ENCODE measurements around the gene UBE2G1.
A peak's percentile ranks its signal among the peaks of the same experiment; 100 is the strongest.
"Not testable (repeated sequence)": the region's sequence is repeated elsewhere in the genome, so short reads cannot be mapped to it uniquely, and the experiment has no call there.

The UBE2G1 gene

GRCh38 chr17:4272213-4272971 is 94.1 kb downstream of the UBE2G1 start:
- Histone ChIP-seq H3K36me3 (ENCODE audit: control insufficient read depth, insufficient read depth, low read length) (peaks cover 6% of the 10 kb centered on the region), H3K4me3 (ENCODE audit: low read depth, low read length) (no peak overlapping the region), H3K27me3 (ENCODE audit: control insufficient read depth, insufficient read depth, low read length) (no peaks in the 10 kb centered on the region), H3K9me3 (ENCODE audit: control insufficient read depth, insufficient read depth, low read length) (no peaks in the 10 kb centered on the region), H3K9ac (ENCODE audit: low read depth, low read length) (no peak overlapping the region), H3K4me1 (ENCODE audit: control insufficient read depth, insufficient read depth, low read length) (peaks cover 3% of the 10 kb centered on the region)

- Histone ChIP-seq H3K9ac (ENCODE audit: low read depth, low read length) (no peak overlapping the region), H3K4me3 (ENCODE audit: low read depth, low read length) (no peak overlapping the region), H3K4me1 (ENCODE audit: control insufficient read depth, insufficient read depth, low read length) (no peaks in the 10 kb centered on the region), H3K36me3 (ENCODE audit: control insufficient read depth, insufficient read depth, low read length) (peaks cover 6% of the 10 kb centered on the region), H3K27me3 (ENCODE audit: control insufficient read depth, insufficient read depth, low read length) (no peaks in the 10 kb centered on the region), H3K9me3 (ENCODE audit: control insufficient read depth, insufficient read depth, low read length) (no peaks in the 10 kb centered on the region)
These were observed 95.7 kb downstream of the UBE2G1 start for GRCh38 chr17:4270736-4271135.

GRCh38 chr17:4269915-4270314 is 96.6 kb downstream of the UBE2G1 start:
- no peak overlapping the region for H3K4me3 ChIP-seq (ENCODE audit: low read depth, low read length)
- no peak overlapping the region for H3K9ac ChIP-seq (ENCODE audit: low read depth, low read length)
- H3K27me3 ChIP-seq (ENCODE audit: control insufficient read depth, insufficient read depth, low read length) = no peaks in the 10 kb centered on the region
- no peaks in the 10 kb centered on the region for H3K9me3 ChIP-seq (ENCODE audit: control insufficient read depth, insufficient read depth, low read length)
- peaks cover 6% of the 10 kb centered on the region for H3K36me3 ChIP-seq (ENCODE audit: control insufficient read depth, insufficient read depth, low read length)
- no peaks in the 10 kb centered on the region for H3K4me1 ChIP-seq (ENCODE audit: control insufficient read depth, insufficient read depth, low read length)

GRCh38 chr17:4267402-4267801 is 99.1 kb downstream of the UBE2G1 start:
- Histone ChIP-seq H3K9ac (ENCODE audit: low read depth, low read length) (no peak overlapping the region), H3K9me3 (ENCODE audit: control insufficient read depth, insufficient read depth, low read length) (no peaks in the 10 kb centered on the region), H3K27me3 (ENCODE audit: control insufficient read depth, insufficient read depth, low read length) (no peaks in the 10 kb centered on the region), H3K4me1 (ENCODE audit: control insufficient read depth, insufficient read depth, low read length) (no peaks in the 10 kb centered on the region), H3K36me3 (ENCODE audit: control insufficient read depth, insufficient read depth, low read length) (no peaks in the 10 kb centered on the region), H3K4me3 (ENCODE audit: low read depth, low read length) (no peak overlapping the region)

- Histone ChIP-seq H3K36me3 (ENCODE audit: control insufficient read depth, insufficient read depth, low read length) (no peaks in the 10 kb centered on the region), H3K9ac (ENCODE audit: low read depth, low read length) (no peak overlapping the region), H3K4me3 (ENCODE audit: low read depth, low read length) (no peak overlapping the region), H3K4me1 (ENCODE audit: control insufficient read depth, insufficient read depth, low read length) (no peaks in the 10 kb centered on the region), H3K27me3 (ENCODE audit: control insufficient read depth, insufficient read depth, low read length) (no peaks in the 10 kb centered on the region), H3K9me3 (ENCODE audit: control insufficient read depth, insufficient read depth, low read length) (no peaks in the 10 kb centered on the region)
These were observed 99.9 kb downstream of the UBE2G1 start for GRCh38 chr17:4266550-4266949.

- H3K36me3 ChIP-seq (ENCODE audit: control insufficient read depth, insufficient read depth, low read length) = no peaks in the 10 kb centered on the region
- H3K27me3 ChIP-seq (ENCODE audit: control insufficient read depth, insufficient read depth, low read length) = no peaks in the 10 kb centered on the region
- peak within 1 kb of the TSS; percentile 86 for H3K4me3 ChIP-seq (ENCODE audit: low read depth, low read length)
- H3K4me1 ChIP-seq (ENCODE audit: control insufficient read depth, insufficient read depth, low read length) = no peaks in the 10 kb centered on the region
- H3K9ac ChIP-seq (ENCODE audit: low read depth, low read length) = peak within 1 kb of the TSS; percentile 79
- H3K9me3 ChIP-seq (ENCODE audit: control insufficient read depth, insufficient read depth, low read length) = no peaks in the 10 kb centered on the region
These were observed 102.9 kb downstream of the UBE2G1 start, which contains the start of gene ANKFY1 for GRCh38 chr17:4263282-4264215. ANKFY1 (minus strand) TSS chr17:4263979; CDS start chr17:4263941, 38 bp downstream.

GRCh38 chr17:4262703-4263102 is 103.8 kb downstream of the UBE2G1 start:
- Histone ChIP-seq H3K9me3 (ENCODE audit: control insufficient read depth, insufficient read depth, low read length) (no peaks in the 10 kb centered on the region), H3K9ac (ENCODE audit: low read depth, low read length) (peak overlapping the region; percentile 79), H3K27me3 (ENCODE audit: control insufficient read depth, insufficient read depth, low read length) (no peaks in the 10 kb centered on the region), H3K36me3 (ENCODE audit: control insufficient read depth, insufficient read depth, low read length) (no peaks in the 10 kb centered on the region), H3K4me1 (ENCODE audit: control insufficient read depth, insufficient read depth, low read length) (no peaks in the 10 kb centered on the region), H3K4me3 (ENCODE audit: low read depth, low read length) (peak overlapping the region; percentile 86)

GRCh38 chr17:4261452-4261851 is 105.0 kb downstream of the UBE2G1 start:
- Histone ChIP-seq H3K4me3 (ENCODE audit: low read depth, low read length) (no peak overlapping the region), H3K36me3 (ENCODE audit: control insufficient read depth, insufficient read depth, low read length) (no peaks in the 10 kb centered on the region), H3K9me3 (ENCODE audit: control insufficient read depth, insufficient read depth, low read length) (no peaks in the 10 kb centered on the region), H3K9ac (ENCODE audit: low read depth, low read length) (no peak overlapping the region), H3K27me3 (ENCODE audit: control insufficient read depth, insufficient read depth, low read length) (no peaks in the 10 kb centered on the region), H3K4me1 (ENCODE audit: control insufficient read depth, insufficient read depth, low read length) (no peaks in the 10 kb centered on the region)

- Histone ChIP-seq H3K9me3 (ENCODE audit: control insufficient read depth, insufficient read depth, low read length) (no peaks in the 10 kb centered on the region), H3K9ac (ENCODE audit: low read depth, low read length) (no peak overlapping the region), H3K4me1 (ENCODE audit: control insufficient read depth, insufficient read depth, low read length) (no peaks in the 10 kb centered on the region), H3K4me3 (ENCODE audit: low read depth, low read length) (no peak overlapping the region), H3K36me3 (ENCODE audit: control insufficient read depth, insufficient read depth, low read length) (no peaks in the 10 kb centered on the region), H3K27me3 (ENCODE audit: control insufficient read depth, insufficient read depth, low read length) (no peaks in the 10 kb centered on the region)
These were observed 107.6 kb downstream of the UBE2G1 start for GRCh38 chr17:4258867-4259266.

- H3K27me3 ChIP-seq (ENCODE audit: control insufficient read depth, insufficient read depth, low read length) = no peaks in the 10 kb centered on the region
- no peak overlapping the region for H3K9ac ChIP-seq (ENCODE audit: low read depth, low read length)
- no peaks in the 10 kb centered on the region for H3K4me1 ChIP-seq (ENCODE audit: control insufficient read depth, insufficient read depth, low read length)
- no peak overlapping the region for H3K4me3 ChIP-seq (ENCODE audit: low read depth, low read length)
- no peaks in the 10 kb centered on the region for H3K9me3 ChIP-seq (ENCODE audit: control insufficient read depth, insufficient read depth, low read length)
- H3K36me3 ChIP-seq (ENCODE audit: control insufficient read depth, insufficient read depth, low read length) = no peaks in the 10 kb centered on the region
These were observed 109.5 kb downstream of the UBE2G1 start for GRCh38 chr17:4256952-4257351.

- not testable (repeated sequence) for H3K9ac ChIP-seq (ENCODE audit: low read depth, low read length); H3K9me3 ChIP-seq (ENCODE audit: control insufficient read depth, insufficient read depth, low read length); H3K4me3 ChIP-seq (ENCODE audit: low read depth, low read length); H3K27me3 ChIP-seq (ENCODE audit: control insufficient read depth, insufficient read depth, low read length); H3K36me3 ChIP-seq (ENCODE audit: control insufficient read depth, insufficient read depth, low read length); H3K4me1 ChIP-seq (ENCODE audit: control insufficient read depth, insufficient read depth, low read length)
These were observed 111.2 kb downstream of the UBE2G1 start for GRCh38 chr17:4255271-4255670.

- H3K36me3 ChIP-seq (ENCODE audit: control insufficient read depth, insufficient read depth, low read length) = no peaks in the 10 kb centered on the region
- H3K9ac ChIP-seq (ENCODE audit: low read depth, low read length) = no peak overlapping the region
- H3K4me3 ChIP-seq (ENCODE audit: low read depth, low read length) = no peak overlapping the region
- no peaks in the 10 kb centered on the region for H3K27me3 ChIP-seq (ENCODE audit: control insufficient read depth, insufficient read depth, low read length)
- H3K4me1 ChIP-seq (ENCODE audit: control insufficient read depth, insufficient read depth, low read length) = peaks cover 15% of the 10 kb centered on the region
- no peaks in the 10 kb centered on the region for H3K9me3 ChIP-seq (ENCODE audit: control insufficient read depth, insufficient read depth, low read length)
These were observed 115.6 kb downstream of the UBE2G1 start for GRCh38 chr17:4250887-4251286.
